Neural progenitor cell (in vitro differentiated cells): ENCODE data around the gene C2.

Source experiments
- CTCF ChIP-seq: fragments of 200-600 bp; sonication (generic); IDR thresholded peaks from 2 replicates; pipeline ENCODE4 v1.5.1; 2017; ENCODE audit warnings: antibody characterized with exemption, mild to moderate bottlenecking
- EZH2 ChIP-seq: fragments of 200-600 bp; sonication (generic); IDR thresholded peaks from 2 replicates; pipeline ENCODE4 v1.6.1; 2017; ENCODE audit warnings: antibody characterized with exemption, mild to moderate bottlenecking, moderate library complexity
- EZH2phosphoT487 ChIP-seq: fragments of 200-600 bp; sonication (generic); IDR thresholded peaks from 2 replicates; pipeline ENCODE4 v1.6.1; 2017; ENCODE audit warnings: antibody characterized with exemption

GRCh38 chr6:31915351-31915750, 12.2 kb upstream of the C2 start:
- TF ChIP-seq EZH2 = no peak
- no peak for TF ChIP-seq CTCF
- no peak for TF ChIP-seq EZH2phosphoT487
